DND-41 (cell line): Measurements from ENCODE around the gene TK2.

Experiments used
- EZH2 ChIP-seq: IDR thresholded peaks from 3 replicates; pipeline ENCODE4 v1.6.1; 2012; ENCODE audit warnings: borderline replicate concordance, low read depth, mild to moderate bottlenecking, moderate library complexity, low read length, inconsistent platforms; ENCODE audit not compliant: severe bottlenecking
- TF ChIP-seq, protein P1 (sequence below): IDR thresholded peaks from 2 replicates; pipeline ENCODE4 v1.5.1; 2012; ENCODE audit warnings: borderline replicate concordance, low read length, moderate library complexity, mild to moderate bottlenecking; ENCODE audit not compliant: poor library complexity, severe bottlenecking; ENCODE audit errors: extremely low read depth

DNA sequence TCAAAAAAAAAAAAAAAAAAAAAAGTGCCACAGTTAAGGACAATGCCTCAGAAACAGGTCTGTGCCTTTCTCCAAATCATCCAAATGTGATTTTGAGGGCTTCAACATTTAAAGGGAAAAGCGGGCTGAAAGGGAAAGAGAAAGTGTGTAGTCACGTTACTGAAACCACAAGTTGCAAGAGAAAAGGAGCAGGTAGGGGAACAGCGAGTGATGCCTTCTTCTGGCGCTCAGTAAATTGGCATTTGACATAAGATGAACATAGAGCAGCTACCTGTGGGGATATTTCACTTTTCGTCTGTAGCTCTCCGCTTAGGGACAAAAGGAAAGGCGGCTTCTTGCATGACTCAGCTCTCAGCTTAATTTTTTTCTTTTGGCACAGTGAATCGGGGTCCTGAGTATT is 40.4 kb upstream of the TK2 start:
- TF ChIP-seq, protein P1, sequence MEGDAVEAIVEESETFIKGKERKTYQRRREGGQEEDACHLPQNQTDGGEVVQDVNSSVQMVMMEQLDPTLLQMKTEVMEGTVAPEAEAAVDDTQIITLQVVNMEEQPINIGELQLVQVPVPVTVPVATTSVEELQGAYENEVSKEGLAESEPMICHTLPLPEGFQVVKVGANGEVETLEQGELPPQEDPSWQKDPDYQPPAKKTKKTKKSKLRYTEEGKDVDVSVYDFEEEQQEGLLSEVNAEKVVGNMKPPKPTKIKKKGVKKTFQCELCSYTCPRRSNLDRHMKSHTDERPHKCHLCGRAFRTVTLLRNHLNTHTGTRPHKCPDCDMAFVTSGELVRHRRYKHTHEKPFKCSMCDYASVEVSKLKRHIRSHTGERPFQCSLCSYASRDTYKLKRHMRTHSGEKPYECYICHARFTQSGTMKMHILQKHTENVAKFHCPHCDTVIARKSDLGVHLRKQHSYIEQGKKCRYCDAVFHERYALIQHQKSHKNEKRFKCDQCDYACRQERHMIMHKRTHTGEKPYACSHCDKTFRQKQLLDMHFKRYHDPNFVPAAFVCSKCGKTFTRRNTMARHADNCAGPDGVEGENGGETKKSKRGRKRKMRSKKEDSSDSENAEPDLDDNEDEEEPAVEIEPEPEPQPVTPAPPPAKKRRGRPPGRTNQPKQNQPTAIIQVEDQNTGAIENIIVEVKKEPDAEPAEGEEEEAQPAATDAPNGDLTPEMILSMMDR, result no peak
- no peak for TF ChIP-seq EZH2
